Amygdala (tissue), 56 donors: ENCODE results near the gene KCND2.

Experiments used
- DNase-seq, 56 donors: peaks; one replicate each; lab custom pipeline; 2025; lab: John Stamatoyannopoulos, UW

Gene KCND2

GRCh38 chr7:120475994-120476393, 203.0 kb downstream of the KCND2 start:
- no peak for DNase-seq

DNA sequence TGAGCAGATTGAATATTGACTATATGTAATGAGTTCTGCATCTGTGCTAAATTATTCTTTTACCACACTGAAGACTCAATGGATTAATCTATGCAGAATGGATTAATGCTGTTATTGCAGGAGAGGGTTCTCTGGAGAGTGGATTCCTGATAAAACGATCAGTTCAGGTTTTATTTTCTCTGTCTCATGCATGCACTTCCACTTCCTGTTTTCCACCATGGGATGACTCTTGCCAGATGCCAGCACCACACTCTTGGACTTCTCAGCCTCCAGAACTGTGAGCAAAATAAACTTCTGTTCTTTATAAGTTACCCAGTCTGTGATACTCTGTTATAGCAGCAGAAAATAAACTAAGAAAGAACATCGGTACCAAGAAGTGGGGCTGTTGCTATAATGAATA, 207.5 kb downstream of the KCND2 start:
- DNase-seq = no peak

DNA sequence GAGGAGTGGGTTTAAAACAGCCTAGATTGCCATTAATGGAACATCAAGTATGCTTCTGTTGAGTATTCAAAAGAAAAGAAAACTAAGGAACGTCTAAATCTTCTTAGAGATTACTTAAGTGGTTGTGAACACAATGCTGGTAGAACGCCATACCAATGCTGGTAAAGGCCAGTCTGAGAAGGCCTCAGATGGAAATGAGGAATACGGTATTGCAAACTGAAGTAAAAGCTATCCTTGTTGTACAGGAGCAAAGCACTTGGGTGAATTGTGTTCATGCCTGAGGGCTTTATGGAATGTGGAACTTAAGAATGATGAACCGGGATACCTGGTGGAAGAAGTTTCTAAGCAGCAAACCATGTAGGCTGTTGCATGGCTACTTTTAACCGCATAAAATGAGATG, 208.0 kb downstream of the KCND2 start:
- no peak for DNase-seq

GRCh38 chr7:120486164-120486563, 213.2 kb downstream of the KCND2 start:
- DNase-seq = no peak

- DNase-seq = no peak
Observed at GRCh38 chr7:120502132-120502531, 229.2 kb downstream of the KCND2 start.

GRCh38 chr7:120502825-120503224, 229.8 kb downstream of the KCND2 start:
- DNase-seq = no peak

GRCh38 chr7:120504386-120504785, 231.4 kb downstream of the KCND2 start:
- no peak for DNase-seq

- DNase-seq = no peak
Observed at GRCh38 chr7:120505770-120506169, 232.8 kb downstream of the KCND2 start.

DNA sequence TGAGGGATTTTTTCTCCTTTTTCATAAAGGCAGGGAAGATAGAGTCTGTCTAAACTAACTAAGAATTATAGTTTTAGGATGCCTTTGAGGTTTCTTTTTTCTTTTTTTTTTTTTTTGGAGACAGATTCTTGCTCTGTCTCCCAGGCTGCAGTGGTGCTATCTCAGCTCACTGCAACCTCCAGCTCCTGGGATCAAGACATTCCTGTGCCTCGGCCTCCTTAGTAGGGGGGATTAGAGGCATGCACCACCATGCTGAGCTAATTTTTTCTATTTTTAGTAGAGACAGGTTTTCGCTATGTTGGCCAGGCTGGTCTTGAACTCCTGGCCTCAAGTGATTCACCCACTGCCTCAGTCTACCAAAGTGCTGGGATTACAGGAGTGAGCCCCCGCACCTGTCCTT, 239.7 kb downstream of the KCND2 start:
- no peak for DNase-seq

DNA sequence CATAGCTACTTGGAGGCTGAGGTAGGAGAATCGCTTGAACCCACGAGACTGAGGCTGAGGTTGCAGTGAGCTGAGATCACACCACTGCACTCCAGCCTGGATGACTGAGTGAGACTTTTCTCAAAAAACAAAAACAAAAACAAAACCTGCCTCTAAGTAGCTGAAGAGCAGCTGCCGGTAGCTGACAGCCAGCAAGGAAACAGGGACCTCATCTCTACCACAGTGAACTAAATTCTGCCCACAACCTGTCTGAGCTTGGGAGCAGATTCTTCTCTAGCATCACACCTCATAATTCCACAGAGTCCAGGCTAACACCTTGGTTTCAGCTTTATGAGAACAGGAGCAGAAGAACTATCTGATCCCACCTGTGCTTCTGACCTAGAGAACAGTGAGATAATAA, 246.2 kb downstream of the KCND2 start:
- DNase-seq = no peak

GRCh38 chr7:120521761-120522737, 249.1 kb downstream of the KCND2 start:
- DNase-seq = no peak

GRCh38 chr7:120523985-120524384, 251.0 kb downstream of the KCND2 start:
- no peak for DNase-seq

DNA sequence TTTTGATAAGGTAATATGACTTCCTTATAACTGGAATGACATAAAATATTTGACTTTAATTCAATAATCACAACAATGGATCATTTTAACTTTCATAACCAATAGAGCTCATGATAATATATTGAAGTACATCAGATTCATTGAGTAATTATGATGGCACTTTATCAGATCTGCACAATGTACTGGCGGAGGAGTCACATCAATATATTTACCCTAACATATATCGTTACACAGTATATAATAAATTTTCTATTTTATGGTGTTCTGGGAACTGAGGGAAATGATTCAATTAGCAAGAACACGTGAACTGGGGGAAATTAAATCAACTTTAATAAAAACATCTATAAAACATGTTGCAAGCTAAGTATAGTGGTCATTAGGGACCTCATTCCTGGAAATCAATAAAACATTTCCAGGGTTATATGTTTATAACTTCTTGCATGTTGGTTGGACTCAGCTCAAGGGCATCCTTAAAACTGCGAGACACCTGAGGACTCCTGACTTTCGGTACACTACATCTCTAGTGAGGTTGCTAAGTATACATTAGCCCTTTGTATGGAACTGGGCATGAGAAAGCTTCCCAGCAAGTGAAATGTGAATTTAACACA, 254.0 kb downstream of the KCND2 start:
- DNase-seq = no peak

- DNase-seq = no peak
Observed at GRCh38 chr7:120529736-120530135, 256.8 kb downstream of the KCND2 start.

GRCh38 chr7:120538335-120538734, 265.4 kb downstream of the KCND2 start:
- DNase-seq = no peak

DNA sequence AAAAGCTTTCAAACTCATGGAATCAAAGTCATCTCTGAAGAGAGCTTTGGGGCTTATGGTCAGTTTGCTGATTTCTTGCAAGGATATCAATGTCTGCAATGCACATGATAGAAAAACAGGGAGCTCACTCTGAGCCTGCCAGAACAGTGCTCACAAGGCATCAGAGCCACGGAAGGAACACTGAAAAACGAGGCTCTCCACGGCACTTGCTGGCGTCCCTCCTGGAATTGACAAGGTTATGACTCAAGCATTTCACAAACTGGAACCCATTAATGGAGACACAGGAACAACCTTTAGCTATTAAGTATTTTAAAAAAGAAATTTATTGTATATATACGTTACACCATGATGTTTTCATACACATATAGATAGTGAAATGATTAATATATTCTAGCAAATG, 266.3 kb downstream of the KCND2 start:
- DNase-seq = peak in 1 of 56 donors; percentile 1

DNA sequence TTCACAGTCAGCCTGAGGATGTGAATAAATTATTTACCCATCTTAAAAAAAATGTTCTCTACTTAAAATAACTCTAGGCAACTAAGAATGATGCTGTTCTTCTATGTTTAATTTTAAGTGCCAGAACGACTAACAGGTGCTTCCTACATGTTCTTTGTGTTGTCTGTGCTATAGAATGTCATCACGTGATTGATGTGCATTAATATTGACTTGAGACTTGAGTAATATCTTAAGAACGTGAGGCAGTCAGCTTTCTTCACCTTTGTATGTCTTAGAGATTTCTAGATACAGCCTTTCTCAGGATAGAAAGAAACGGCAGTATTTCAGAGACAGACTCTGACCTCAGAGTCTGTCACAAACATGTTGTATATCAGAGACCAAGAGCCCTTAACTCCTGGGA, 274.6 kb downstream of the KCND2 start:
- DNase-seq = no peak

- DNase-seq = no peak
Observed at GRCh38 chr7:120550494-120551048, 277.6 kb downstream of the KCND2 start.

- no peak for DNase-seq
Observed at GRCh38 chr7:120553491-120553890, 280.5 kb downstream of the KCND2 start.

- peak in 14 of 56 donors; percentile 1 to 58 (median 8) for DNase-seq
Observed at GRCh38 chr7:120554960-120555571, 282.1 kb downstream of the KCND2 start.

GRCh38 chr7:120564145-120564544, 291.2 kb downstream of the KCND2 start:
- DNase-seq = no peak
